Breast epithelium (tissue), 4 donors: ENCODE data around the gene SYTL3. TPM values are rescaled to one million over a fixed set of nuclear protein-coding genes. Genes with fewer than 3 reads are reported as not detected.

ENCODE experiments used
- DNase-seq, 2 donors: peaks; one replicate each; pipeline ENCODE4 v3.0.0-alpha.2; 2019; ENCODE audit warnings: low spot score in 2 of 2
- H3K27ac ChIP-seq, 2 donors: fragments of 200-600 bp; sonication (generic) in 1 of 2; one replicate each; pipeline ENCODE4 v1.5.1; 2016 to 2019; ENCODE audit warnings: mild to moderate bottlenecking in 1 of 2
- H3K27me3 ChIP-seq, 2 donors: fragments of 200-600 bp; sonication (generic) in 1 of 2; one replicate each; pipeline versions ENCODE4 v1.5.1 to v1.6.0; 2017 to 2019; ENCODE audit warnings: control low read depth in 1 of 2, mild to moderate bottlenecking in 1 of 2
- H3K36me3 ChIP-seq: fragments of 200-600 bp; one replicate; pipeline ENCODE4 v1.5.1; 2019
- H3K4me1 ChIP-seq, 2 donors: fragments of 200-600 bp; sonication (generic); one replicate each; pipeline ENCODE4 v1.5.1; 2016 to 2019; ENCODE audit warnings: control low read depth in 1 of 2
- H3K4me3 ChIP-seq, 3 donors: fragments of 200-600 bp; sonication (generic); 1 replicate in 2 of 3; 2 replicates in 1 of 3; pipeline ENCODE4 v1.5.1; 2016 to 2019; ENCODE audit warnings: mild to moderate bottlenecking in 3 of 3, moderate library complexity in 2 of 3
- H3K9me3 ChIP-seq, 2 donors: fragments of 200-600 bp; sonication (generic) in 1 of 2; one replicate each; pipeline ENCODE4 v1.5.1; 2016 to 2019; ENCODE audit warnings: control low read depth in 1 of 2
- CTCF ChIP-seq, 3 donors: fragments of 450-650 bp; IDR thresholded peaks; one replicate each; pipeline ENCODE4 v1.5.1; 2016 to 2017; ENCODE audit warnings: antibody characterized with exemption in 3 of 3, mild to moderate bottlenecking in 3 of 3, moderate library complexity in 3 of 3
- POLR2A ChIP-seq: fragments of 450-650 bp; IDR thresholded peaks from one replicate; pipeline ENCODE4 v1.6.1; 2016; ENCODE audit warnings: antibody characterized with exemption, mild to moderate bottlenecking, moderate library complexity
- POLR2AphosphoS5 ChIP-seq, 3 donors: sonication (generic); formaldehyde crosslinking; IDR thresholded peaks; one replicate each; pipeline ENCODE4 v1.6.1; 2017; ENCODE audit warnings: antibody characterized with exemption in 3 of 3
- intact Hi-C: fragments of 100-400 bp; cut with DNase I; formaldehyde crosslinking; loops from one replicate; pipeline ENCODE4 v1.15.1; 2023; ENCODE audit warnings: low total_unique reads
- total RNA-seq, 3 donors: library from RNA; depleted of rRNA; stranded (reverse); fragments of >200 nt; gene quantifications; one replicate each; pipeline ENCODE4 v1.1.0, GENCODE V29; 2016

SYTL3 gene
- total RNA-seq, 3 donors from 2014 or later, result 5.2 to 8.0 (median 7.5) TPM

- Histone ChIP-seq H3K36me3 (no peaks in the 10 kb centered on the region), H3K27me3 (no peaks in the 10 kb centered on the region), H3K9me3 (no peaks in the 10 kb centered on the region), H3K27ac (no peak overlapping the region), H3K4me3 (no peak overlapping the region), H3K4me1 (no peaks in the 10 kb centered on the region)
- intact Hi-C loops, result no loop called here
- TF ChIP-seq POLR2A (no peak), CTCF (IDR thresholded peaks at IDR 0.05) (no peak), POLR2AphosphoS5 (IDR thresholded peaks at IDR 0.05) (no peak)
- DNase-seq, result no peak
Observed at GRCh38 chr6:158763434-158764182, 113.8 kb downstream of the SYTL3 start.

- Histone ChIP-seq H3K27ac (no peak overlapping the region), H3K36me3 (no peaks in the 10 kb centered on the region), H3K4me1 (no peaks in the 10 kb centered on the region), H3K27me3 (no peaks in the 10 kb centered on the region), H3K9me3 (no peaks in the 10 kb centered on the region), H3K4me3 (no peak overlapping the region)
- intact Hi-C loops, result no loop called here
- no peak for DNase-seq
- TF ChIP-seq POLR2AphosphoS5 (IDR thresholded peaks at IDR 0.05) (no peak), CTCF (IDR thresholded peaks at IDR 0.05) (no peak), POLR2A (no peak)
Observed at GRCh38 chr6:158764183-158764849, 114.5 kb downstream of the SYTL3 start.

- Histone ChIP-seq H3K27me3 (no peaks in the 10 kb centered on the region), H3K27ac (no peak overlapping the region), H3K36me3 (no peaks in the 10 kb centered on the region), H3K4me3 (no peak overlapping the region), H3K9me3 (no peaks in the 10 kb centered on the region), H3K4me1 (no peaks in the 10 kb centered on the region)
- no peak for DNase-seq
- no peak for TF ChIP-seq POLR2AphosphoS5 (IDR thresholded peaks at IDR 0.05)
- no peak for TF ChIP-seq POLR2A
- no peak for TF ChIP-seq CTCF (IDR thresholded peaks at IDR 0.05)
- intact Hi-C loops, result no loop called here
Observed at GRCh38 chr6:158764926-158765325, 115.1 kb downstream of the SYTL3 start.

- no peaks in the 10 kb centered on the region for H3K36me3 ChIP-seq
- TF ChIP-seq CTCF (IDR thresholded peaks at IDR 0.05) (no peak), POLR2A (no peak), POLR2AphosphoS5 (IDR thresholded peaks at IDR 0.05) (no peak)
- no peak overlapping the region for H3K27ac ChIP-seq
- no peaks in the 10 kb centered on the region for H3K9me3 ChIP-seq
- no peak for DNase-seq
- H3K4me1 ChIP-seq, result no peaks in the 10 kb centered on the region
- no peaks in the 10 kb centered on the region for H3K27me3 ChIP-seq
- H3K4me3 ChIP-seq, result no peak overlapping the region
- intact Hi-C loops, result no loop called here
Observed at GRCh38 chr6:158765499-158766068, 115.7 kb downstream of the SYTL3 start.
